ENCODE measurements around the gene AGAP9. TPM values are rescaled to one million over a fixed set of nuclear protein-coding genes. Genes with fewer than 3 reads are reported as not detected.
"Not testable (repeated sequence)": the region's sequence is repeated elsewhere in the genome, so short reads cannot be mapped to it uniquely, and the experiment has no call there.

Gene AGAP9
- 12.2 and 12.8 TPM in 2 replicates for total RNA-seq
- long read RNA-seq, partial matches to known transcripts, result 0 of 3 reads
- long read RNA-seq, other reads (novel, unspliced or antisense), result 3 of 3 reads

DNA sequence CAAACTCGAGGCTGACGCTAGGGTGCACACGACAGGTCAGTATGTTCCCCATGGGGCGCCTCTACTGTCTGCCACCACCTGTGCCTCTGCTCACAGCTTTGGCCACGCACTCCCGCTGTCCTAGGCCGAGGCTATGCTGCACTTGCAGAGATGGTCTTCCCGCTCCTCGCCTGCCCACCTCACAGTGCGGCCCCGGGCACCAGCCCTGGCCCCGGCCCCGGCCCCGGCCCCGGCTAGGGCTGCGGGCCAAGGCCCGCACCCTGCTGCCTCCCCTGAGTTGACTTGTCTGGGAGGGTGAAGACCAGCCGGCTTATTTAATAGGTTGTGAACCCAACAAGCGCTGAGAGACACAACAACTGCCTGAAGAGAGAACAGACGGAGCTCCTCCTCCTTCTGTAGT, at the start of gene AGAP9:
Gene AGAP9, minus strand, starts transcription at position 164 of the 400 bp plus-strand sequence. Its CDS starts 112 bp downstream, at position 52.
- H3K27ac Mint-ChIP-seq (ENCODE audit: unreplicated experiment); H3K4me3 Mint-ChIP-seq; H3K27me3 Mint-ChIP-seq (ENCODE audit: low read depth); H3K36me3 Mint-ChIP-seq (ENCODE audit: low read depth); H3K4me1 Mint-ChIP-seq; DNase-seq (ENCODE audit: low read depth, low spot score); H3K9me3 Mint-ChIP-seq: not testable (repeated sequence)

DNA sequence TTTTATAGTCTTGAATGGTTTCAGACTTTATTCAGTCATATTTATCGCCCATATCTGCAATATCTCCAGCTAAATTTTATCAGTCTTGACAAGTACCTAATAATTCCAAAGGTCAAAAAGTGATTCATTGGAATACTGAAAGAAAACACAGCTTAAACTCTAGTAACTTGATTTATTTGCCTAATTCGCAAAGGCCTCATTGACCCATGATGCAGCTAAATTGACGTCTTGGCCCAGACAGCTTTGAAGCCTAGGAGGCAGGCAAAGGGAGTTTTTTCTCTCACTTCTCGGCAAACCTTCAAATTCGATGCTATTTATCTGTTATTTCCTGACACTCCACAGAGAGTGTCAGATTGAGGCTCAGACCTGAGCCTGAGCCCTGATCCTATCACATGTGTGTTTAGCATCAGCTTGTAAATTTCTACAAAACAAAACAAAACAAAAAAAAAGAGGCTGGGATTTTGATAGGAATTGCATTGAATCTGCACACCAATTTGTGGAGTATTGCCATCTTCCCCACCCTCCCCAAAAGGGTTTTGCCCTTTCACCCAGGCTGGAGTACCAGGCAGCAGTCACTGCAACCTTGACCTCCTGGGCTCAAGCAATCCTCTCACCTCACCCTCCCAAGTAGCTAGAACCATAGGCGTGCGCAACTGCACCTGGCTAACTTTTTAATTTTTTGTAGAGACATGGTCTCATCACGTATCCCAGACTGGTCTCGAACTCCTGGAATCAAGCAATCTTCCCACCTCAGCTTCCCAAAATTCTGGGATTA, 47.9 kb upstream of the AGAP9 start:
- H3K27ac Mint-ChIP-seq (ENCODE audit: unreplicated experiment); H3K27me3 Mint-ChIP-seq (ENCODE audit: low read depth); DNase-seq (ENCODE audit: low read depth, low spot score); H3K9me3 Mint-ChIP-seq; H3K36me3 Mint-ChIP-seq (ENCODE audit: low read depth); H3K4me1 Mint-ChIP-seq; H3K4me3 Mint-ChIP-seq: not testable (repeated sequence)

DNA sequence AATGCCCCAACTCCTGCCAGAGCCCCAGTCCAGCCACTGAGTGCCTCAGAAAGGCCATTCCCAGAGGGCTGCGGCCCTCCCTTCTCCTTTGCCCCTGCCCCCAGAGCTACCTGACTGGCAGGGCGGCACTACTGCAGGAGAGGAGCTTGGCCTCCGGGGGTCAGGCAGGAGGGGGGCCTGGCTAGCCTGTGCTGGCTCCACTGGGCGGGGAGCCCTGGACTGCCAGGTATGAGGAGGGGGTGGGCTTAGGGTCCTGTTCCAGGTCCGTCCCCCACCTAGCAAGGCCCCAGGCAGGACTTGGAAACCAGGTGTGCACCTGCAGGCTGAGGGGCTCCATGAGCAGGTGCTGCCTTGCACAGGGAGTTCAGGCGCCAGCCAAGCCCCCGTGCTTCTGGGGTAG, 43.3 kb upstream of the AGAP9 start:
- not testable (repeated sequence) for H3K4me1 Mint-ChIP-seq; H3K36me3 Mint-ChIP-seq (ENCODE audit: low read depth); DNase-seq (ENCODE audit: low read depth, low spot score); H3K27ac Mint-ChIP-seq (ENCODE audit: unreplicated experiment); H3K4me3 Mint-ChIP-seq; H3K27me3 Mint-ChIP-seq (ENCODE audit: low read depth); H3K9me3 Mint-ChIP-seq

DNA sequence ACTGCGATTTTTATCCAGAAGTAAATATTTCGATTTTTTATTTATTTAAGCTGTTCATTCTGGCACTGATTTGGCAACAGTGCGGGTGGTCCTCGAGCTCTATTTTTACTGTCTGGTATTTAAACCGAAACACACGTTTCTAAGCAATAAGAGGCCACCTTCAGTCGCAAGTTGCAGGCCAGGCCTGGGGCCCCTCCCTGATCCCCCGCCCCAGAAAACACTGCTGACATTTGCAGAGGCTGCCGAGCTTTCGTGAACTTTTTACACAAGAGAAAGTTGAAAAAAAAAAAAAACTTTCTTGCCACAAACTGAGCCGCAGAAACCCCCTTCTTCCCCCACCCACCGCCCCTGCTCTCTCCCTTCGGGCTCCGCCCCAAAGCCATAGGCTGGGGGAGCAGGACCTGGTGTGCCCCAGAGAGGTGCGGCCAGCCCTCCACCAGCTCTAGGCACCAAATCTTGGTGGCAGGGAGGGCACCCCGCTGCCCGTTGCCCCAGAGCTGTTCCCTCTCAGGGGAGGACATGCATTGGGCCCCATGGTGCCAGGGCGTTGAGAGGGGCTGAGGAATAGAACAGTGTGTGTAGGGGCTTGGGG, 42.8 kb upstream of the AGAP9 start:
- not testable (repeated sequence) for H3K27me3 Mint-ChIP-seq (ENCODE audit: low read depth); H3K4me1 Mint-ChIP-seq; DNase-seq (ENCODE audit: low read depth, low spot score); H3K36me3 Mint-ChIP-seq (ENCODE audit: low read depth); H3K9me3 Mint-ChIP-seq; H3K27ac Mint-ChIP-seq (ENCODE audit: unreplicated experiment); H3K4me3 Mint-ChIP-seq

DNA sequence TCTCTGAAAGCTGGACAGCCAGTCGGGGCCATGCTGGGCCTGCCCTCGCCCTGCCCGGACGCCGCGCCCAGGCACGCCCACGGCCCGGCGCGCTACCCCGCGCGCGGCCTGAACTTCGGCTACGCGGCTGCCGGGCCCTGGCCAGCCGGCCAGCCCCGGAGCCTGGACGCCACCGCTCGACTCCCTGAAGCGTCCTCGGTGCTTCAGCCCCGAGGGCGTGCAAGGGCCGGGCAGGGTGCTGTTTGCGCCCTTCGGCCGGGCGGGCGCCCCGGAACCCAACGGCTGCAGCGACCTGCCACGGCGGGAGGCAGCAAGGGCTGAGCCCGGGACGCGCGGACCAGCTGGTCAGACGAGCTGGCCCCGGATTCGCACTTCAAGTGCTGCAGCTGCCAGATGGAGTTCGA, 42.1 kb upstream of the AGAP9 start:
- not testable (repeated sequence) for H3K9me3 Mint-ChIP-seq; H3K4me1 Mint-ChIP-seq; H3K27me3 Mint-ChIP-seq (ENCODE audit: low read depth); H3K4me3 Mint-ChIP-seq; H3K36me3 Mint-ChIP-seq (ENCODE audit: low read depth); DNase-seq (ENCODE audit: low read depth, low spot score); H3K27ac Mint-ChIP-seq (ENCODE audit: unreplicated experiment)

DNA sequence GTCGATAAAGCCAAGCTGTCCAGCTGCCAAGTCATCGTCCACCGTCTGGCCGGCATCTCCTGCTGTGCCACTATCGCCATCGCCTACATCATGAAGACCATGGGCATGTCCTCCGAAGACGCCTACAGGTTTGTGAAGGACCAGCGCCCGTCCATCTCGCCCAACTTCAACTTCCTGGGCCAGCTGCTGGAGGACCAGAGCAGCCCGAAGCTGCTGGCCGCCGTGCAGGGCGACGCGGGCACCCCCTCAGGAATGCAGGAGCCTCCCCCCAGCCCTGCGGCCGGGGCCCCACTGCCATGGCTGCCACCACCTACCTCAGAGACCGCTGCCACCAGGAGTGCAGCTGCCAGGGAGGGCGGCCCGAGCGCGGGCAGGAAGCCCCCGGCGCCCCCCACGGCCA, 41.5 kb upstream of the AGAP9 start:
- not testable (repeated sequence) for H3K36me3 Mint-ChIP-seq (ENCODE audit: low read depth)

DNA sequence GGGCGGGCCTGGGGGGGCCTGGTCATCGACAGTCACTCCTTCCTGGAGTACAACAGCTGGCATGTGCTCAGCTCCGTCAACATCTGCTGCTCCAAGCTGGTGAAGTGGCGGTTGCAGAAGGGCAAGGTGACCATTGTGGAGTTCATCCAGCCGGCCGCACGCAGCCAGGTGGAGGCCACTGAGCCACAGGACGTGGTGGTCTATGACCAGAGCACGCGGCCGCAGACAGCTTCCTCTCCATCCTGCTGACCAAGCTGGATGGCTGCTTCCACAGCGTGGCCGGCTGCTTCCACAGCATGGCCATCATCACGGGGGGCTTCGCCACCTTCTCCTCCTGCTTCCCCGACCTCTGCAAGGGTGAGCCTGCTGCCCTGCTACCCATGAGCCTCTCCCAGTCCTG, 40.9 kb upstream of the AGAP9 start:
- H3K27me3 Mint-ChIP-seq (ENCODE audit: low read depth); H3K27ac Mint-ChIP-seq (ENCODE audit: unreplicated experiment); H3K9me3 Mint-ChIP-seq; H3K4me1 Mint-ChIP-seq; DNase-seq (ENCODE audit: low read depth, low spot score); H3K36me3 Mint-ChIP-seq (ENCODE audit: low read depth); H3K4me3 Mint-ChIP-seq: not testable (repeated sequence)

More for the DNA sequence above, 41.5 kb upstream of the AGAP9 start:
- not testable (repeated sequence) for H3K9me3 Mint-ChIP-seq; H3K4me3 Mint-ChIP-seq; H3K4me1 Mint-ChIP-seq; H3K27ac Mint-ChIP-seq (ENCODE audit: unreplicated experiment); H3K27me3 Mint-ChIP-seq (ENCODE audit: low read depth); DNase-seq (ENCODE audit: low read depth, low spot score)

DNA sequence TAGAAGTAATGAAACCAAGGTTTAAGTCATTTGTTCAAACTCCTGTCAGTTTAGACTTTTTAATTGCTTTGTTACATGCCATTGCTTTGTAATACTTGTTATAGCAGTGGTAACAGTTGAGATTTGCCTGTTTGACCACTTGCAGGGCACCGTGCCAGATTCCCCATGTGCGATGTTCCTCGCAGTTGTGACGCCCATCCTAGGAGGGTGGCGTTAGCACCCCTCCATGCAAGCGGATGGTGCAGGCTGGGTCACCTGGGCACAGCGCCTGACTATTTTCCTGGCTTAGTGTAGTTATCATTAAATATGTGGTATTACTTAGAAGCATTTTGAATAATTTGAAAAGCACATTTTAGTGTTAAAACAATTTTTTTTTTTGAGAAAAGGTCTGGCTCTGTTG, 37.0 kb upstream of the AGAP9 start:
- H3K9me3 Mint-ChIP-seq; H3K27ac Mint-ChIP-seq (ENCODE audit: unreplicated experiment); H3K27me3 Mint-ChIP-seq (ENCODE audit: low read depth); H3K36me3 Mint-ChIP-seq (ENCODE audit: low read depth); H3K4me1 Mint-ChIP-seq; H3K4me3 Mint-ChIP-seq; DNase-seq (ENCODE audit: low read depth, low spot score): not testable (repeated sequence)

DNA sequence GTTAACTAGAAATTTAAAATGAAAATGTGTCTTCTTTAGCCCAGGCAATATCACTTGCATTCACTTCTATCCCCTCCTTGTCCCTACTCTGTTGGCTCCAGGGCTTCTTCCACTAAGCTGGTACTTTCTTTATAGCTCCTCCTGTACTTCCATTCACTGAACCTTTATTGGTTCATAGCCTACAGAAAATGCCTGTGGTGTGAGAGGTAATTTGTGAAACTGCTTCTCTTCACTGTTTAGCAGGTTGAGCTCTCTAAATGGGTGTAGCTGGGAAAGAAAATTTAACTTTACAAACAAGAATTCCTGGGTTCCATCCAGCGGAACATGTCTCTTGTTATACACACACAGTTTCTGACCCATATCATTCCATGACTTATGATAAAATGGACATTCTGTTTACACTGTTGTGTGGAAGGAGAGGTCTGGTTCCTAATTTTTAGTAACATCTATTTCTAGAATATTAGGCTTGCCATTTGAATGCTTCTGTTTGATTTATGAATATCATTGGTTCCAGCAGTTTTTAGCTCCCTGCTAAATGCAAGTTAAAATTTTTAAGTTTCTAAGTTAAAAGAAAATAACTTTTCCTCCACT, 36.4 kb upstream of the AGAP9 start:
- not testable (repeated sequence) for H3K27me3 Mint-ChIP-seq (ENCODE audit: low read depth); H3K4me1 Mint-ChIP-seq; DNase-seq (ENCODE audit: low read depth, low spot score); H3K36me3 Mint-ChIP-seq (ENCODE audit: low read depth); H3K27ac Mint-ChIP-seq (ENCODE audit: unreplicated experiment); H3K4me3 Mint-ChIP-seq; H3K9me3 Mint-ChIP-seq

DNA sequence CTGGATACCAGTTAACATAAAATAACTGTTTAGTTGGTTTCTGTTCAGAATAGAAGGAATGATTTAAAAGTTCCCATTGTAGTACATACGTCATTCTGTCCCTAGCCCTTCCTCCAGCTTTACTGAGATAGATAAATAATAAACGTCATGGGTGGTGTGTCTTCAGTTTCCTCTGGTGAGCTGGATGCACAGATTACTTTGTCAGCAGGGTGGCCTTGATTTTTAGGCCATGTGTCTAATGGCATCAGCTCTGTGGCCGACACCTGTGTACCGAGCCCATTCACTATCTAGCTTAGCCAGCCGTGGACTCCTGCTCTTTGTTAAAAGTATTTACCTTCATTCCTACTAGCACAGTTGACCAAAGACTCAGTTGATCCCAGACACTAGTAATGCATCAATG, 34.7 kb upstream of the AGAP9 start:
- H3K4me3 Mint-ChIP-seq; H3K27me3 Mint-ChIP-seq (ENCODE audit: low read depth); H3K9me3 Mint-ChIP-seq; H3K27ac Mint-ChIP-seq (ENCODE audit: unreplicated experiment); H3K4me1 Mint-ChIP-seq; H3K36me3 Mint-ChIP-seq (ENCODE audit: low read depth); DNase-seq (ENCODE audit: low read depth, low spot score): not testable (repeated sequence)

DNA sequence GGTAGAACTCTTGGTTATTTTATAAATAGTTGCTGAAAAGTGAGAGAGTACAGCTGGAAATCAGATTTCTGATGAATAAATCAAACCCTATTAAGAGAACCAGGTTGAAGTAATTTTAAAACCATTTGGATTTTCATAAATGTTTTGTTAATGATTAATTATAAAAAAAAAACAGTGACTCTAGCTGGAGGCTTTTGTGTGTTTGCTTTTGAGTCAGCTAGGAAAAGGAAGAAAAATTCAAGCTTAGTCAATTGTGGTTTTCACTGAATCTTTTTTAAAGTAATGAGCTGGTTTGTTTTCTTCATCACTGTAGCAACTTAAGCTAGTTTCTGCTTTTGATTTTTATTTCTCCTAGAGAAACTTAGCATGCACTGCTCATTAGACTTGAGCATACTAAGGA, 34.2 kb upstream of the AGAP9 start:
- H3K4me3 Mint-ChIP-seq; H3K27ac Mint-ChIP-seq (ENCODE audit: unreplicated experiment); H3K27me3 Mint-ChIP-seq (ENCODE audit: low read depth); H3K4me1 Mint-ChIP-seq; DNase-seq (ENCODE audit: low read depth, low spot score); H3K9me3 Mint-ChIP-seq; H3K36me3 Mint-ChIP-seq (ENCODE audit: low read depth): not testable (repeated sequence)

DNA sequence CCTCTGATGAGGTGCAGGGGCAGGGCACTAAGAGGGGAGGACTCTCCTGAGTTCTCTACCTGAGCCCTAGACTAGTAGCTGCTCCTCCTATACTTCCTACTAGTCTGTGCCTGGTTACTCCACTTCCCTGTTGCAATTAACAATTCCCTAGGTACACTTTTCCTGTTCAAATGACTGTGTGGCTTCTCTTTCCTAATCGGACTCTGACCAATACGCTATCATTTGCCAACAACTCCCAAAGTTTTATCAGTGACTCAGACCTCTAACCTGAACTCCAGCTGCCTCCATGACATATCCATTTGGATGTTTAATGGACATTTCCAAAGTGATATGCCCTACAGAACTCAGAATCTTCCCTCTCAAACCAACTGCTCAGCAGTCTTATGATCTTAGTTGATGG, 31.9 kb upstream of the AGAP9 start:
- not testable (repeated sequence) for H3K4me1 Mint-ChIP-seq; H3K27me3 Mint-ChIP-seq (ENCODE audit: low read depth); H3K27ac Mint-ChIP-seq (ENCODE audit: unreplicated experiment); H3K9me3 Mint-ChIP-seq; DNase-seq (ENCODE audit: low read depth, low spot score); H3K36me3 Mint-ChIP-seq (ENCODE audit: low read depth)
- peak overlapping the region; percentile 75 for H3K4me3 Mint-ChIP-seq

DNA sequence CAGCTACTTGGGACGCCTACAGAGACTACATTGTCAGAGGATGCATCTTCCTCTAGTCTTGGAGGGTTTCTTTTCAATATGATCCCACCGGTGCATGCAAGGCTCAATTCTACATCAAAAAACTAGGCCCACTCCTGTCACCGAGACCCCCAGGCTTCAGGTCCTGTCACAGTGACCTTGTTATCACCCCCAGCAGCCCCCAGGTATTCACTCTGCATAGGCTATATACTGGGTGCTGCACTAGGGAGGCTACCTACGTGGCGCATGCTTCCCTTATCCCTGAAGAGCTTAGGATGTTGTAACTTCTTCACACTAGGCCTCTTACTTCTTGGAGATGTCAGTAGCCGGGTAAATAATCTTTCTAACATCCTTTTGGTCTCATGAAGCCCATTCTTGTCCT, 31.1 kb upstream of the AGAP9 start:
- H3K9me3 Mint-ChIP-seq, result not testable (repeated sequence)
- peak overlapping the region; percentile 75 for H3K4me3 Mint-ChIP-seq

DNA sequence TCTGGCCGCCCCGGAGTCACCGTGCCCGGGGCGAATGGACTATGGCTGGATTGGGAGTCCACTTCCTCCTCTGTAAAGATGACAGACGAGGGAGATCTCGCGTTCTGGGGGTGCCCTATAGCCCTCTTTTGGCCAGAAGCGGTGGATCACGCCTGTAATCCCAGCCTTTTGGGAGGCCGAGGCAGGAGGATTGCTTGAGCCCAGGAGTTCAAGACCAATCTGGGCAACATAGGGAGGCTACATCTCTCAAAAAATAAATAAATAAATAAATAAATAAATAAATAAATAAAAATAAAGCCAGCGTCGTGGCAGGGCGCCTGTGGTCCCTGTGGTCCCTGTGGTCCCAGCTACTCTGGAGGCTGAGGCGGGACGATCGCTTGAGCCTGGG, 30.4 kb upstream of the AGAP9 start:
- H3K9me3 Mint-ChIP-seq; DNase-seq (ENCODE audit: low read depth, low spot score); H3K36me3 Mint-ChIP-seq (ENCODE audit: low read depth); H3K27me3 Mint-ChIP-seq (ENCODE audit: low read depth); H3K27ac Mint-ChIP-seq (ENCODE audit: unreplicated experiment); H3K4me1 Mint-ChIP-seq: not testable (repeated sequence)
- H3K4me3 Mint-ChIP-seq, result peak overlapping the region; percentile 95

More for the DNA sequence above, 31.1 kb upstream of the AGAP9 start:
- not testable (repeated sequence) for H3K36me3 Mint-ChIP-seq (ENCODE audit: low read depth); H3K27ac Mint-ChIP-seq (ENCODE audit: unreplicated experiment); H3K4me1 Mint-ChIP-seq; H3K27me3 Mint-ChIP-seq (ENCODE audit: low read depth); DNase-seq (ENCODE audit: low read depth, low spot score)

Measured in neural crest cell (in vitro differentiated cells).